T-helper 1 cell treated with Interleukin-12 subunit alpha and Interleukin-12 subunit beta and Interleukin-4 antibody, amounts not matched to agents 30 μg/mL and 1 μg/mL, for 36 hours (primary cell): ENCODE results near the gene MPHOSPH10.
"Not testable (repeated sequence)": the region's sequence is repeated elsewhere in the genome, so short reads cannot be mapped to it uniquely, and the experiment has no call there.

ENCODE experiments used
- H3K27ac Mint-ChIP-seq: one replicate; pipeline ENCODE4 v1.8.0; 2021; ENCODE audit warnings: mild to moderate bottlenecking, mixed read lengths
- H3K27me3 Mint-ChIP-seq: one replicate; pipeline ENCODE4 v1.8.0; 2021; ENCODE audit warnings: low read depth, mixed read lengths
- H3K36me3 Mint-ChIP-seq: one replicate; pipeline ENCODE4 v1.8.0; 2021; ENCODE audit warnings: low read depth, mixed read lengths
- H3K4me1 Mint-ChIP-seq: one replicate; pipeline ENCODE4 v1.8.0; 2021; ENCODE audit warnings: low read depth, mixed read lengths
- H3K4me3 Mint-ChIP-seq: one replicate; pipeline ENCODE4 v1.8.0; 2021; ENCODE audit warnings: mild to moderate bottlenecking, moderate library complexity, mixed read lengths
- H3K9me3 Mint-ChIP-seq: one replicate; pipeline ENCODE4 v1.8.0; 2021; ENCODE audit warnings: mixed read lengths

Gene MPHOSPH10

GRCh38 chr2:71136174-71136573, 5.7 kb downstream of the MPHOSPH10 start:
- Mint-ChIP-seq H3K36me3 (peaks cover 26% of the 10 kb centered on the region), H3K4me1 (no peaks in the 10 kb centered on the region), H3K27me3 (no peaks in the 10 kb centered on the region), H3K9me3 (no peaks in the 10 kb centered on the region), H3K4me3 (no peak overlapping the region), H3K27ac (no peak overlapping the region)

DNA sequence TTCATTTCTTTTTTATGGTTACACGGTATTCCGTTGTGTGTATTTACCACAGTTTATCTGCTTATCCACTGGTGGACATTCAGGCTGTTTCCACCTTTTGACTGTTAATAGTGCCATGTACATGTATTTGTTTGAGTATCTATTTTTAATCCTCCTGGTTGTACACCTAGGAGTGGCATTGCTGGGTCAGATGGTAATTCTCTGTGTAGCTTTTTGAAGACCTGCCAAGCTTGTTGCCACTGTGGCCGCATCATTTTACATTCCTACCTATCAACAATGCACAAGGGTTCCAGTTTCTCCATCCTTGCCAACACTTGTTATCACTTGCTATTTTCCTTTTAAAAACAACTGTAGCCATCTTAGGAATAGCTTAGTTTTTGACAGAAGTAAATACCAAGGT, 13.3 kb downstream of the MPHOSPH10 start:
- Mint-ChIP-seq H3K27me3 (no peaks in the 10 kb centered on the region), H3K4me3 (no peak overlapping the region), H3K4me1 (no peaks in the 10 kb centered on the region), H3K36me3 (peaks cover 56% of the 10 kb centered on the region), H3K9me3 (no peaks in the 10 kb centered on the region), H3K27ac (no peak overlapping the region)

DNA sequence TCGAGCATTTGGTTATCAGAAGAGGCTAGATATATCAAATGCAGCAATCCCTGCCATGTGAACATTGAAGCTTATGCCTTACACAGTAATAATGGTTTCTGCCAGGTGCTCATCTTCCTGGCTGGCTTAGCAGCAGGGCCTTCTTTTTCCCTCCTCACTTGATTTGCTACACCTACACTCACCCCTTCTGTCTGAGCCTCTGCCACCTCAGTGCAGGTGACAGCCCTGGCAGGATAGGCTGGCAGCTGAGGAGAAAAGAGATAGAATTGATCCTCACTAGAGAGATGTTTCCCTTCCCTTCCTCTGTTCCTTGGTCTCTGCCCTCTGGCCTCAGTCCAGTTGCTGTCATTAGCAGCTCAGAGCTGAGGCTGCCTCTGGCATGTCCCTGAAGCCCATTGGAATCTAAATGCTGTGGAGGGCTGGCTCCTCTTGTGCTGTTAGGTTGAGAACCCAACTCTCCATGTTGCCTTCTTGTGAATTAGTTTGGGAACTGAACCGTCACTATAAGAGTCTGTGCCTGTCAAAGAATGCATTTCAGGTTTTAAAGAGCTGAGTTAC, 18.2 kb downstream of the MPHOSPH10 start:
- Mint-ChIP-seq H3K27ac (no peak overlapping the region), H3K9me3 (no peaks in the 10 kb centered on the region), H3K36me3 (peaks cover 42% of the 10 kb centered on the region), H3K4me3 (no peak overlapping the region), H3K4me1 (no peaks in the 10 kb centered on the region), H3K27me3 (no peaks in the 10 kb centered on the region)

- H3K9me3 Mint-ChIP-seq: no peaks in the 10 kb centered on the region
- H3K36me3 Mint-ChIP-seq: peaks cover 32% of the 10 kb centered on the region
- peaks cover 3% of the 10 kb centered on the region for H3K4me1 Mint-ChIP-seq
- H3K4me3 Mint-ChIP-seq: no peak overlapping the region
- H3K27ac Mint-ChIP-seq: no peak overlapping the region
- H3K27me3 Mint-ChIP-seq: no peaks in the 10 kb centered on the region
These were observed 19.8 kb downstream of the MPHOSPH10 start for GRCh38 chr2:71150082-71150816.

DNA sequence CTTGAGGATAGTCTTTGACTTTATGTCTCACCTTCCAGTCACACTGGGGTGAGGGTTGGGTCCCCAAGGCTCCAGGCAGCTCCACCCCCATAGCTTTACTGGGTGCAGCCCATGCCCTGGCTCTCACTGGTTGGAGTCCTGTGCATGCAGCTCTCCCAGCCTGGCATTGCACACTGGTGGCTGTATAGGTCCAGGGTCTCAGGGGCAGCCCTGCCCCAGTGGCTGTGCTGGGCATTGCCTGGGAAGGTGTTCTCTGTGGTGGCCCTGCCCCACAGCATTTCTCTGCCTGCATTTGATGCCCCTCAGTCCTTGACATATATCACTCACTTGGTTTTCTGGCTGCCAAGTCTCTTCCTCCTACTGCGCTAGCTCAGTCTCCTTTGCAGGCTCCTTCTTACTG, 21.2 kb downstream of the MPHOSPH10 start:
- H3K4me1 Mint-ChIP-seq: peaks cover 3% of the 10 kb centered on the region
- H3K27ac Mint-ChIP-seq: no peak overlapping the region
- H3K4me3 Mint-ChIP-seq: no peak overlapping the region
- H3K27me3 Mint-ChIP-seq: no peaks in the 10 kb centered on the region
- H3K9me3 Mint-ChIP-seq: no peaks in the 10 kb centered on the region
- H3K36me3 Mint-ChIP-seq: peaks cover 25% of the 10 kb centered on the region

DNA sequence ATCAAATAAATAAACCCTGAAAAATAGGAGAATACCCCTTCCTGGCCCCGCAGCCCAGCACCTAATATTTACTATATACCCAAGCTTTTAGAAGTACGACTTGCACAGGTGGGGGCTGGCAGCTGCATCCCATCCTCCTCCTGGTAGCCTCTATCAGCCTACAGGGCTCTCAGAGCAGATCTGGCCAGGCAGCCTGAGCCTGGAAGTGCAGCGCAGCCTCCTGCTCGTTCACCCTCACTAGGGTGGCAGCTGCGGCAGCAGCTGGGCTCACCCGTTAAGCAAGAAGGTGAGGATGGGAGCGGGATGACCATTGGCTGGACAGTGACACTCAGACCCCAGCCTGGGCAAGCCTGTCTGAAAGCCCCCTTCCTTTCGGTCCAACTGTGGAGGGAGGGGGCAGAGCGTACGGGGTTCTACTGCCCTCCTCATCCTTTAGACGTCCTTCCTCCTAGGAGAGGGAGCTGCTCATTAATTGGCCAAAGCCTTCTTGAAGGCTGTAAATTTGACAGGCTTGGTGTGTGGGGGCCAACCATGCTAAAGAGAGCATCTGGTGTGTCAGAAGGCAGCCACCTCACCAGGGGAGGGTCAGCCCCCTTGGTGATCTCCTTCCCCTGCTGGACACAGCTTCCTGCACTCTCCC, 23.3 kb downstream of the MPHOSPH10 start:
- Mint-ChIP-seq H3K36me3 (peaks cover 12% of the 10 kb centered on the region), H3K9me3 (no peaks in the 10 kb centered on the region), H3K27me3 (no peaks in the 10 kb centered on the region), H3K4me1 (peaks cover 10% of the 10 kb centered on the region), H3K4me3 (no peak overlapping the region), H3K27ac (no peak overlapping the region)

- H3K9me3 Mint-ChIP-seq: no peaks in the 10 kb centered on the region
- H3K27ac Mint-ChIP-seq: no peak overlapping the region
- H3K4me1 Mint-ChIP-seq: peaks cover 10% of the 10 kb centered on the region
- H3K4me3 Mint-ChIP-seq: no peak overlapping the region
- no peaks in the 10 kb centered on the region for H3K27me3 Mint-ChIP-seq
- peaks cover 7% of the 10 kb centered on the region for H3K36me3 Mint-ChIP-seq
These were observed 23.8 kb downstream of the MPHOSPH10 start for GRCh38 chr2:71154279-71154678.

DNA sequence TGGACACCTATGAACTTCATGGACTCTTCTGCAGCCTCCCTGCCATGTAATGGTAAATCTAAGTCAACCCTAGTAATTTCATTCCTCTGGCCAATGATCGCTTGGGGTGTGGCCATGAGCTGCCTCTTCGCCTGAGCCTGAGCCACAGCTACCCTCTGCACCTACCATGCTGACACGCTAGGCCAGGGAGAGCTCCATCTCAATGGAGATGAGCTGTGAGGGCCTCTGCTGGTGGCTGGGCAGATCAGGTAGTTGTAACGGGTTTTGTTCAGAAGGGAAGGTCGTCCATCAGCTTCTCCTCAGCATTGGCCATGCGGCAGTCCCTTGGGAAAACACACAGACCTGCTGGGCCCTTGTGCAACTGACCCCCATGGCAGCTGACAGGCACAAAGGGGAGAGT, 24.4 kb downstream of the MPHOSPH10 start:
- Mint-ChIP-seq H3K27me3 (no peaks in the 10 kb centered on the region), H3K36me3 (peaks cover 5% of the 10 kb centered on the region), H3K4me1 (peaks cover 10% of the 10 kb centered on the region), H3K9me3 (no peaks in the 10 kb centered on the region), H3K4me3 (no peak overlapping the region), H3K27ac (no peak overlapping the region)

DNA sequence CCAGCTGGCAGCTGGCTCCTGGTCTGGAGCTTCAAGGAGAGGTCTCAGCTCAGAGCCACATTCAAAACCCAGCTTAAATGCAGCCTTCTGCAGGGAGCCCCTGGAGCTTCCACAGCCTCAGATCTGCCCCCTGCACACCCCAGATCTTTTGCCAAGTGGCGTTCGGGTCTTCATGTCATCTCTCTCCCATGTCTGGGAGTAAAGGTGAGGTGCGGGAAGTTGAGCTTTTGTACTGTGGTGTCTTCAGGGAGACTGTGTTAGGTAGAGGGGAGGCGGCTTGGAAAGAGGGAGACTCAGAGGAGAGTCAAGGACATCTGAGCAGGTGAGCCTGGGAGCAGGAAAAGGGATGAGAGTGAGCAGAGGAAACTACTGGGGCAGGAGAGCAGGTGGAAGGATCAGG, 25.4 kb downstream of the MPHOSPH10 start:
- Mint-ChIP-seq H3K27me3 (no peaks in the 10 kb centered on the region), H3K27ac (no peak overlapping the region), H3K9me3 (no peaks in the 10 kb centered on the region), H3K4me3 (no peak overlapping the region), H3K4me1 (peaks cover 10% of the 10 kb centered on the region), H3K36me3 (no peaks in the 10 kb centered on the region)

GRCh38 chr2:71156573-71156972, 26.1 kb downstream of the MPHOSPH10 start:
- H3K9me3 Mint-ChIP-seq: no peaks in the 10 kb centered on the region
- H3K27ac Mint-ChIP-seq: no peak overlapping the region
- no peak overlapping the region for H3K4me3 Mint-ChIP-seq
- peaks cover 10% of the 10 kb centered on the region for H3K4me1 Mint-ChIP-seq
- no peaks in the 10 kb centered on the region for H3K36me3 Mint-ChIP-seq
- H3K27me3 Mint-ChIP-seq: no peaks in the 10 kb centered on the region

DNA sequence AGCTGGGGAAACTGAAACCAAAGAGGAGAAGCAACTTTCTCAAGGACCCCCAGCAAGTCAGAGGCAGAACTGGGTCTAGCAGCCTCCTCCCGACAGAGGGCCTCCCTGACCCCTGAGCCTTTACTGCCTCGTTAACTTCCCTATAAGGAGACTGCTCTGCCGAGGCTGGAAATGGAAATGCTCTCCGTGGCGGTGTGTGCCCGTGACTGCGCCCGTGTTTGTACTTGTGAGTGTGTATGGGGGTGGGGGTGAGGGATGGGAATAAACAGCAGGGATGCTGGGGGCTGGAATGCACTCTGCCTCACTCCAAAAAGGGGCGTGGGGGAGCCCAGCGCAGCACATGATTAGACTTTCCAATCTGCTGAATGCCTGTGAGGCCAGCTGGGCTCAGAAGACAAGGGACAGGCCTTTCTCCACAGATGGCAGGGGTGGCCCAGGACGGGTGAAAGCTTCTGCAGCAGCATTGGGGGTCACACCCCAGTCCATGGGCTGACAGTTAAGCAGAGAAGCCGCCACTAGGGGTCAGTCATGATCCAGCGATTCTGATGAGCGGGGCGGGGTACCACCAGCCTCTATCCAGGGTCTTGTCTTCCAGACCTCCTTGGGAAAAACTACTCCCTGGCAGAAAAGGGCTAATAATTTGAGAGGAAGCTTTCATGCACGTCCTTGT, 26.8 kb downstream of the MPHOSPH10 start:
- no peak overlapping the region for H3K27ac Mint-ChIP-seq
- peaks cover 10% of the 10 kb centered on the region for H3K4me1 Mint-ChIP-seq
- no peaks in the 10 kb centered on the region for H3K9me3 Mint-ChIP-seq
- no peak overlapping the region for H3K4me3 Mint-ChIP-seq
- no peaks in the 10 kb centered on the region for H3K36me3 Mint-ChIP-seq
- no peaks in the 10 kb centered on the region for H3K27me3 Mint-ChIP-seq

- Mint-ChIP-seq H3K36me3 (no peaks in the 10 kb centered on the region), H3K27ac (no peak overlapping the region), H3K4me1 (no peaks in the 10 kb centered on the region), H3K27me3 (peaks cover 6% of the 10 kb centered on the region), H3K9me3 (no peaks in the 10 kb centered on the region), H3K4me3 (no peak overlapping the region)
These were observed 36.4 kb downstream of the MPHOSPH10 start for GRCh38 chr2:71166812-71167211.

DNA sequence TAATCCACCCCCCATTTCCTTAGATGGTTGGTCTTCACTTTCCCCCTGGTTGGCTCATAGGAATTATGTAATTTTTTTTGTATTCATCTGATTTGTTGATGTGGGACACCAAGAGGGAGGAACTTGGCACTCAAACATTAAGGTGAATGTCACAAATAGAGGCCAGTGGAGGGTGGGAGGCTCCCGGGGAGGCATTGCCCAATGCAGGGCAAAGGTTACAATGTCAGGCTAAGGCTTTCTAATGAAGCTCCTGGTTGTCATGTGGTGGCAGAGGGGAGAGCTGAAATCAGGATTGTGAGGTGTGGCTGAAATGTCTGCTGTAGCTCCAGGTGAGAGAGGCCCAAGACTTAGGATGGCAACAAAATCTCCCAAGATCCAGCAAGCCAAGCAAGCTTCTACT, 42.7 kb downstream of the MPHOSPH10 start:
- H3K27me3 Mint-ChIP-seq: peaks cover 6% of the 10 kb centered on the region
- peaks cover 8% of the 10 kb centered on the region for H3K4me1 Mint-ChIP-seq
- H3K4me3 Mint-ChIP-seq: no peak overlapping the region
- H3K36me3 Mint-ChIP-seq: no peaks in the 10 kb centered on the region
- no peaks in the 10 kb centered on the region for H3K9me3 Mint-ChIP-seq
- H3K27ac Mint-ChIP-seq: no peak overlapping the region

GRCh38 chr2:71174207-71174606, 43.8 kb downstream of the MPHOSPH10 start:
- peaks cover 3% of the 10 kb centered on the region for H3K27me3 Mint-ChIP-seq
- no peak overlapping the region for H3K4me3 Mint-ChIP-seq
- no peaks in the 10 kb centered on the region for H3K9me3 Mint-ChIP-seq
- peaks cover 8% of the 10 kb centered on the region for H3K4me1 Mint-ChIP-seq
- H3K27ac Mint-ChIP-seq: no peak overlapping the region
- H3K36me3 Mint-ChIP-seq: no peaks in the 10 kb centered on the region

DNA sequence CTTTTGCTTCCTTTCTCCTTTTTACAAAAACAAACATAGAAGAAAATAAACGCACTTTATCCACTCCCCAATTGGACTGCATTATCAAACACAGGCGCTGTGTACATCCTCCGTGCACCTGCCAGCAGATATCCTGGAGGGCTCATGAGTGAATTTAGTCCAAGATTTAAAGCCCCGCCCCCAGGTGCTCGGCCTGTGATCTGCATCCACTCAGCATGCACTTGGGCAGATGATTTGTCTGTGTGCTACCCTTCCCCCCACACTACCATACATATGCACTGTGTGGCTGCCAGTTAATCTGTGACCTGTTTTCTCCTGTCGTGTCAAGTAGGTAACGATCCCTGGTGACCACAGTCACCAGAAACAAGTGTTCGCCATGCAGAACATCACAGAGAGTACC, 48.4 kb downstream of the MPHOSPH10 start:
- H3K27ac Mint-ChIP-seq, H3K4me1 Mint-ChIP-seq, H3K36me3 Mint-ChIP-seq, H3K4me3 Mint-ChIP-seq, H3K9me3 Mint-ChIP-seq, H3K27me3 Mint-ChIP-seq: not testable (repeated sequence)
